Suprapubic skin (tissue), 3 donors: ENCODE data around the gene EP400.
"Not testable (repeated sequence)": the region's sequence is repeated elsewhere in the genome, so short reads cannot be mapped to it uniquely, and the experiment has no call there.

Experiments
- POLR2AphosphoS5 ChIP-seq, 3 donors: sonication (generic); formaldehyde crosslinking; IDR thresholded peaks; one replicate each; pipeline ENCODE4 v1.6.1; 2017; ENCODE audit warnings: antibody characterized with exemption in 3 of 3
- TF ChIP-seq, protein P1 (sequence below), 2 donors: fragments of 200-600 bp in 1 of 2; fragments of 450-650 bp in 1 of 2; sonication (generic) in 1 of 2; IDR thresholded peaks; one replicate each; pipeline ENCODE4 v1.5.1; 2016 to 2019; ENCODE audit warnings: antibody characterized with exemption in 2 of 2, mild to moderate bottlenecking in 1 of 2, moderate library complexity in 1 of 2

DNA sequence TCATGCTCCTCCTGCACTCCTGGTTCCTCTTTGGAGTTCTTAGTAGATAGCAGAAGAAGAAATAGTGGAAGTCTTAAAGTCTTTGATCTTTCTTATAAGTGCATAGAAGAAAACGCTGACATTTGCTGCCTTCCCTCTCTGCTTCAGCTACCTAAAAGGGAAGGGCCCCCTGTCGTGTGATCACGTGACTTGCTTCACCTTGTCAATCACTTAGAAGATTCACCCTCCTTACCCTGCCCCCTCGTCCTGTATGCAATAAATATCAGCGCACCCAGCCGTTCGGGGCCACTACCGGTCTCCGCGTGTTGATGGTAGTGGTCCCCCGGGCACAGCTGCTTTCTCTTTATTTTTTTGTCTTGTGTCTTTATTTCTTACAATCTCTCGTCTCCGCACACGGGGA lies 153.3 kb downstream of the EP400 start:
- TF ChIP-seq, protein P1, sequence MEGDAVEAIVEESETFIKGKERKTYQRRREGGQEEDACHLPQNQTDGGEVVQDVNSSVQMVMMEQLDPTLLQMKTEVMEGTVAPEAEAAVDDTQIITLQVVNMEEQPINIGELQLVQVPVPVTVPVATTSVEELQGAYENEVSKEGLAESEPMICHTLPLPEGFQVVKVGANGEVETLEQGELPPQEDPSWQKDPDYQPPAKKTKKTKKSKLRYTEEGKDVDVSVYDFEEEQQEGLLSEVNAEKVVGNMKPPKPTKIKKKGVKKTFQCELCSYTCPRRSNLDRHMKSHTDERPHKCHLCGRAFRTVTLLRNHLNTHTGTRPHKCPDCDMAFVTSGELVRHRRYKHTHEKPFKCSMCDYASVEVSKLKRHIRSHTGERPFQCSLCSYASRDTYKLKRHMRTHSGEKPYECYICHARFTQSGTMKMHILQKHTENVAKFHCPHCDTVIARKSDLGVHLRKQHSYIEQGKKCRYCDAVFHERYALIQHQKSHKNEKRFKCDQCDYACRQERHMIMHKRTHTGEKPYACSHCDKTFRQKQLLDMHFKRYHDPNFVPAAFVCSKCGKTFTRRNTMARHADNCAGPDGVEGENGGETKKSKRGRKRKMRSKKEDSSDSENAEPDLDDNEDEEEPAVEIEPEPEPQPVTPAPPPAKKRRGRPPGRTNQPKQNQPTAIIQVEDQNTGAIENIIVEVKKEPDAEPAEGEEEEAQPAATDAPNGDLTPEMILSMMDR (IDR thresholded peaks at IDR 0.05) = not testable (repeated sequence)
- not testable (repeated sequence) for TF ChIP-seq POLR2AphosphoS5 (IDR thresholded peaks at IDR 0.05)
